HG02884 (cell line): Measurements from ENCODE around the gene MLF2.

Source experiments
- ATAC-seq: cut with Tn5 transposase; IDR thresholded peaks from one replicate; pipeline ENCODE4 v1.9.1; 2021; ENCODE audit warnings: mild to moderate bottlenecking, moderate library complexity; ENCODE audit not compliant: unreplicated experiment

MLF2 gene

GRCh38 chr12:6698352-6699046 lies 54.4 kb downstream of the MLF2 start:
- no peak for ATAC-seq
